OCI-LY1 (cell line): ENCODE results near the gene C13orf46.

ENCODE experiments used
- H2AFZ ChIP-seq: fragments of 200-600 bp; sonication (generic), shearing (Covaris generic); 2 replicates; pipeline ENCODE4 v1.6.0; 2014; ENCODE audit warnings: antibody characterized with exemption, mild to moderate bottlenecking, low read length
- H3F3A ChIP-seq: fragments of 200-600 bp; sonication (generic), shearing (Covaris generic); 2 replicates; pipeline ENCODE4 v1.6.0; 2014; ENCODE audit warnings: mild to moderate bottlenecking, antibody characterized with exemption, low read length, moderate library complexity; ENCODE audit not compliant: insufficient read depth
- H3K27ac ChIP-seq: fragments of 200-600 bp; sonication (generic); 2 replicates; pipeline ENCODE4 v1.5.1; 2014; ENCODE audit warnings: low read length, mixed run types, mild to moderate bottlenecking, low read depth; ENCODE audit not compliant: poor library complexity, severe bottlenecking
- H3K27me3 ChIP-seq: fragments of 200-600 bp; sonication (generic); 2 replicates; pipeline ENCODE4 v1.6.0; 2014; ENCODE audit warnings: antibody characterized with exemption, mild to moderate bottlenecking, low read length, moderate library complexity; ENCODE audit not compliant: insufficient read depth
- H3K36me3 ChIP-seq: fragments of 200-600 bp; sonication (generic); 2 replicates; pipeline ENCODE4 v1.6.1; 2014; ENCODE audit warnings: mild to moderate bottlenecking, antibody characterized with exemption, low read length, moderate library complexity, mixed read lengths; ENCODE audit not compliant: insufficient read depth
- H3K4me1 ChIP-seq: fragments of 200-600 bp; sonication (generic); 2 replicates; pipeline ENCODE4 v1.5.1; 2014; ENCODE audit warnings: mild to moderate bottlenecking, low read length, moderate library complexity; ENCODE audit not compliant: insufficient read depth, severe bottlenecking
- H3K4me2 ChIP-seq: fragments of 200-600 bp; sonication (generic), shearing (Covaris generic); 2 replicates; pipeline ENCODE4 v1.6.1; 2014; ENCODE audit warnings: low read length
- H3K4me3 ChIP-seq: fragments of 200-600 bp; sonication (generic); 2 replicates; pipeline ENCODE4 v1.5.1; 2014; ENCODE audit warnings: low read length, low read depth, mild to moderate bottlenecking, mixed read lengths; ENCODE audit not compliant: poor library complexity, severe bottlenecking
- H3K79me2 ChIP-seq: fragments of 200-600 bp; shearing (Covaris generic); 2 replicates; pipeline ENCODE4 v1.6.1; 2016; ENCODE audit warnings: mixed run types, low read length, mixed read lengths; ENCODE audit not compliant: insufficient read depth
- H3K9ac ChIP-seq: fragments of 200-600 bp; sonication (generic), shearing (Covaris generic); 2 replicates; pipeline ENCODE4 v1.6.1; 2014; ENCODE audit warnings: mild to moderate bottlenecking, low read length, mixed read lengths
- H3K9me2 ChIP-seq: fragments of 200-600 bp; sonication (generic), shearing (Covaris generic); 2 replicates; pipeline ENCODE4 v1.6.1; 2014; ENCODE audit warnings: low read depth, mild to moderate bottlenecking, low read length, mixed read lengths
- H3K9me3 ChIP-seq: fragments of 200-600 bp; shearing (Covaris generic); 2 replicates; pipeline ENCODE4 v1.6.1; 2014; ENCODE audit warnings: low read length, mixed read lengths
- H4K20me1 ChIP-seq: fragments of 200-600 bp; sonication (generic), shearing (Covaris generic); 2 replicates; pipeline ENCODE4 v1.6.0; 2016; ENCODE audit warnings: mild to moderate bottlenecking, low read length; ENCODE audit not compliant: insufficient read depth
- EZH2 ChIP-seq: fragments of 200-600 bp; sonication (generic), shearing (Covaris generic); IDR thresholded peaks from 2 replicates; pipeline ENCODE4 v1.8.0; 2017; ENCODE audit warnings: borderline replicate concordance, mixed run types, mild to moderate bottlenecking, antibody characterized with exemption, low read length, moderate library complexity, mixed read lengths
- TF ChIP-seq, protein P1 (sequence below): fragments of 200-600 bp; sonication (generic), shearing (Covaris generic); IDR thresholded peaks from 2 replicates; pipeline ENCODE4 v1.5.1; 2017; ENCODE audit warnings: mild to moderate bottlenecking, antibody characterized with exemption, low read length, moderate library complexity, mixed read lengths

C13orf46 gene

DNA sequence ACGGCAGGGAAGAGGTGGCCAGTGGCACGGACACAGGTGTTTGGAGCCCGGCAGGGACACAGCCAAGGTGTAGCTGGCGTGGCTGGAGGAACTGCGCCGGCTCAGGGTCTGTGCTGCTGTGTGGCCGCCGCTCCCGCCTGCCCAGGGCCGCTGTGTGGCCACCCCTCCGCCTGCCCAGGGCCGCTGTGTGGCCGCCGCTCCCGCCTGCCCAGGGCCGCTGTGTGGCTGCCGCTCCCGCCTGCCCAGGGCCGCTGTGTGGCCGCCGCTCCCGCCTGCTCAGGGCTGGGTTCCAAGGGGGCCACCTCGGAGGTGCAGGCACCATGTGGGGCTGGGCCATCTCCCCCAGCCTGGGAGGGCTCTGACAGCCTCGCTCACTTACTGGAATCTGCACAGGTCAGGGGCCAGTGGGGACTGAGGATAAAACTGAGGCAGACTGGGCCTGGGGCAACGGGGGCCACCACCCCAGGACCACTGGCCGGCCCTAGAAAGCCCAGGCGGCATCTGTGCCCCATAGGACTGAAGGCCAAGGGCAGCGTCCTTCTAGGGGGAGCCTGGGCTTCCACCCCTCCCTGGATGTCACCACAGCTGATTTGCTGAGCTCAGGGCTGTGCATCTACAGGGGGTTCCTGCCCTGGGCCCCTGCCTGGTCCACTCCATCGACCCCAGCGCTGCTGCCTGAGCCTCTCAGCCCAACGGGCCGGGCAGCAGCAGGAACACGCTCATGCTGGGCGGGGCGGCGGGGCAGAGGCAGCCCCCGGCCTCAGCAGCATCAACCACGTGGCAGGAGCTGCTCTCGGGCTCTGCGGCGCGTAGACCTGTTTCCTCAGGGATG, 21.5 kb downstream of the C13orf46 start:
- Histone ChIP-seq H3K9me3 (no peaks in the 10 kb centered on the region), H4K20me1 (no peaks in the 10 kb centered on the region), H3F3A (peaks cover 2% of the 10 kb centered on the region; the same call in 1 of the 2 replicates), H3K36me3 (no peaks in the 10 kb centered on the region), H3K4me2 (no peak overlapping the region), H3K27ac (no peak overlapping the region), H3K9me2 (no peaks in the 10 kb centered on the region), H3K27me3 (peaks cover 6% of the 10 kb centered on the region; the same call in 1 of the 2 replicates), H3K9ac (no peak overlapping the region), H3K79me2 (no peaks in the 10 kb centered on the region), H3K4me3 (no peak overlapping the region), H2AFZ (no peak overlapping the region), H3K4me1 (peaks cover 11% of the 10 kb centered on the region)
- TF ChIP-seq, protein P1, sequence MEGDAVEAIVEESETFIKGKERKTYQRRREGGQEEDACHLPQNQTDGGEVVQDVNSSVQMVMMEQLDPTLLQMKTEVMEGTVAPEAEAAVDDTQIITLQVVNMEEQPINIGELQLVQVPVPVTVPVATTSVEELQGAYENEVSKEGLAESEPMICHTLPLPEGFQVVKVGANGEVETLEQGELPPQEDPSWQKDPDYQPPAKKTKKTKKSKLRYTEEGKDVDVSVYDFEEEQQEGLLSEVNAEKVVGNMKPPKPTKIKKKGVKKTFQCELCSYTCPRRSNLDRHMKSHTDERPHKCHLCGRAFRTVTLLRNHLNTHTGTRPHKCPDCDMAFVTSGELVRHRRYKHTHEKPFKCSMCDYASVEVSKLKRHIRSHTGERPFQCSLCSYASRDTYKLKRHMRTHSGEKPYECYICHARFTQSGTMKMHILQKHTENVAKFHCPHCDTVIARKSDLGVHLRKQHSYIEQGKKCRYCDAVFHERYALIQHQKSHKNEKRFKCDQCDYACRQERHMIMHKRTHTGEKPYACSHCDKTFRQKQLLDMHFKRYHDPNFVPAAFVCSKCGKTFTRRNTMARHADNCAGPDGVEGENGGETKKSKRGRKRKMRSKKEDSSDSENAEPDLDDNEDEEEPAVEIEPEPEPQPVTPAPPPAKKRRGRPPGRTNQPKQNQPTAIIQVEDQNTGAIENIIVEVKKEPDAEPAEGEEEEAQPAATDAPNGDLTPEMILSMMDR: no peak
- TF ChIP-seq EZH2: no peak

DNA sequence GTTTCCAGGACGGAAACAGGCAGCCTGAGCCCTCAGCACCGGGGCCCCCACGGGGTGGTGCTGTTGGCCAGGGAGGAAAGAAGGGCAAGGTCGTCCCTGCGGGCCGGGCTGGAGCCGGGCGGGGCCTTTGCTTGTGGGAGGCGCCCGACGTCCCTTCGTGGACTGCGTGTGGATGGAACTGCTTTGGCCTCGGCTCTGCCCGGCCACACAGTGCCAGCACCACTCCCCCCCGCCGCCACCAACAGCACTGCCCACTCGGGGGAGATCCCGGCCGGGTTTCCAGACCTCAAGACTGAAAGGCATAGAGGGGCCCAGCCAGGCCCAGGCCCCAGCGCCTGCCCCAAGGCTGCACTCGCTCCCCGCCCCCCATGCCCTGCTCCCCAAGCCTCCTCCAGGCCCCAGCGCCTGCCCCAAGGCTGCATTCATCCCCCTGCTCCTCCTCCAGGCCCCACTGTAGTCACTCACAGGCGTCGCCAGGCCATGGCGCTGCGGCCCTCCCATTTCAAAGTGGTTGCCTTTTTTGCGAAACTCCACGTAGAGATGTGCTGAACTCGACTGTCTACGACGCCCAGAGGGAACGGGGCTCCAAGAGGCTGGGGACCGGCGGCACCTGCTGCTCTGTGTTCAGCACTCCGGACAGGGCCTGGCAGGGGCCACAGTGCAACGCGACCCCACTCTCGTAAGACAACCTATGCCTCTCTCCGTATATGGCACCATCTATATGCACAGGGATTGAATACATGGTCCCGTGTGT, 22.5 kb downstream of the C13orf46 start:
- no peaks in the 10 kb centered on the region for H3K36me3 ChIP-seq
- peaks cover 2% of the 10 kb centered on the region; the same call in 1 of the 2 replicates for H3F3A ChIP-seq
- TF ChIP-seq, protein P1: peak; percentile 74
- TF ChIP-seq EZH2: no peak
- H3K79me2 ChIP-seq: no peaks in the 10 kb centered on the region
- H3K4me3 ChIP-seq: no peak overlapping the region
- no peak overlapping the region for H3K4me2 ChIP-seq
- no peaks in the 10 kb centered on the region for H3K9me3 ChIP-seq
- H3K27ac ChIP-seq: no peak overlapping the region
- H4K20me1 ChIP-seq: no peaks in the 10 kb centered on the region
- H3K9ac ChIP-seq: no peak overlapping the region
- no peaks in the 10 kb centered on the region for H3K9me2 ChIP-seq
- no peak overlapping the region for H2AFZ ChIP-seq
- H3K27me3 ChIP-seq: peaks cover 6% of the 10 kb centered on the region; the same call in 1 of the 2 replicates
- H3K4me1 ChIP-seq: peaks cover 11% of the 10 kb centered on the region

DNA sequence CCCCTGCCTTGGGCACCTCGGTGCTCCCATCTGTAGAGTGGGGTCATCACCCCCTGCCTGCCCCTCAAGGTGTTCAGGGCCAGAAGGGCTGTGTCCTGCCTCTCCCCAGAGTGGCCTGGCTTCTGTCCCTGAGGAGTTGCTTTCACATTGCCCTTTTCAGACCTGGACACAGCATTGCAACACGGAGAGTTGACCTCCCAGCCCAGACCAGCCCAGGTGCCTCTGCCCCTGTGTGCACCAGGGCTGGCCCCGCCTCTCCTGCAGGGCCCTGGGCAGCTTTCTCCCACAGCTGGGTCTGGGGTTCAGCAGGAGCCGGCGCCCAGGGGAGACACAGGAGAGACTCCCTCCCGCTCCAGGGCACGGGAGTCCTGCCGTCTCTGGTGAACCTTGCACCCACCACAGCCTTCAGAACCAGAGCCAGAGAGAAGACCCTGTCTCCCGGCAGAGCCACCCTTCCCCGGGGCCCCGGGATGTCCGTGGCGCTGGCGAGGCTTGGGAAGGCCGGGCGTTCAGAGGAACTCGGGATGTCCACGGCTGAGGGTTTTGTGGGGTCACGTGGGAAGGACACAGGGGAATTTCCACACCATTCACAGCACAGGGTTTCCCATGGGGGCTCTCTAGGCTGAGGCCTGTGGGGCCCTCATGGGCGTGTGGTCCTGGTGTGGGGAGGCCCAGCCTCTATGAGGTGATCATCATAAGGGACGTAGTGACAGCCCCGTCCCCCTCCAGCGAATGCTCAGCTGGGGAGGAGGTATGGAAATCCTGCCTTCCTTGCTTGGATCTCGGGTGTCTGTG, 23.2 kb downstream of the C13orf46 start:
- H3F3A ChIP-seq: peaks cover 2% of the 10 kb centered on the region; the same call in 1 of the 2 replicates
- H3K27ac ChIP-seq: no peak overlapping the region
- H3K27me3 ChIP-seq: peaks cover 6% of the 10 kb centered on the region; the same call in 1 of the 2 replicates
- no peaks in the 10 kb centered on the region for H3K36me3 ChIP-seq
- no peaks in the 10 kb centered on the region for H3K9me2 ChIP-seq
- no peak for TF ChIP-seq EZH2
- TF ChIP-seq, protein P1: no peak
- H4K20me1 ChIP-seq: no peaks in the 10 kb centered on the region
- no peak overlapping the region for H3K4me3 ChIP-seq
- no peaks in the 10 kb centered on the region for H3K79me2 ChIP-seq
- no peak overlapping the region for H3K9ac ChIP-seq
- H2AFZ ChIP-seq: no peak overlapping the region
- H3K4me2 ChIP-seq: no peak overlapping the region
- peaks cover 11% of the 10 kb centered on the region for H3K4me1 ChIP-seq
- no peaks in the 10 kb centered on the region for H3K9me3 ChIP-seq
